Myometrial cell (primary cell): Measurements from ENCODE around the gene KMT5C. TPM values are rescaled to one million over a fixed set of nuclear protein-coding genes. Genes with fewer than 3 reads are reported as not detected.

Experiments used
- total RNA-seq: library from RNA; depleted of rRNA; stranded (reverse); fragments of >200 nt; gene quantifications from 2 replicates; pipeline ENCODE4 v1.2.3, GENCODE V29; 2015

The KMT5C gene
- 6.9 and 11.0 TPM in 2 replicates for total RNA-seq

DNA sequence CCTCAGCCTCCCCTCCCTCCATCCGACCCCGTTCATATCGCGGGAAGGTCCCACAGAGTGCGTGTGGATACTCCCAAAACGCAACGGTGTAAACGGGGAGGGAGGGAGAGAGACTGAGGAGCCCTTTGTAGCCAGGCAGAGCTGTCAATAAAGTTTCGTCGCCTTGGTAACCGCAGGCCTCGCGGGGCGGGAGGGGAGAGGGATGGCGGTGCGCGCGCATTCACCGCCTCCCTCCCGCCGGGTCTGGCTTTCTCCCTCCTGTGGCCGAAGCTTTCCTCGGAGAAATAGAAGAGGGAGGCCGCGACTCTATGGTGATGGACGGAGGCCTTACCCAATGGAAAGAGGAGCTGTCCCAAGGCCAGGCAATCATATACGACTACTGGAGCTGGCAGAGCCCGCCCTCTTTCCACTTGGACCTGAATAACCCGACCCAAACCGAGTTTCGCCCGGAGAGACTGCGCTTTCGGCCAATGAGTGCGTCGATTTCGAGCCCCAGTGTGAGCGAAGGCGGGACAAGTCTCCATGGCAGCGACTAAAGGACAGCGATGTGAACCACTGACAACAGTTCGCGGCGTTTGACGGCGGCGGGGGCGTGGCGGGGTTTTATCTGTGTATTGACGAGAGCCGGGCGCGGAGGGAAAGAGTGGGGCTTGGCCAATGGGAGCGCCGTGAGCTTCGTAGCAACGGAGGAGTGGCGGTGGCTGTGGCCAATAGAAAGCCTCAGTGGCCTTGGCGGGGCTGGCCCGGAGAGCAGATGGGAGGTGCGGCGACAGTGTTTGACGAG lies at the start of gene KMT5C:
TSS of gene KMT5C (plus strand) at position 772 of the 784 bp plus-strand sequence. CDS start 2,061 bp downstream, outside the sequence.

DNA sequence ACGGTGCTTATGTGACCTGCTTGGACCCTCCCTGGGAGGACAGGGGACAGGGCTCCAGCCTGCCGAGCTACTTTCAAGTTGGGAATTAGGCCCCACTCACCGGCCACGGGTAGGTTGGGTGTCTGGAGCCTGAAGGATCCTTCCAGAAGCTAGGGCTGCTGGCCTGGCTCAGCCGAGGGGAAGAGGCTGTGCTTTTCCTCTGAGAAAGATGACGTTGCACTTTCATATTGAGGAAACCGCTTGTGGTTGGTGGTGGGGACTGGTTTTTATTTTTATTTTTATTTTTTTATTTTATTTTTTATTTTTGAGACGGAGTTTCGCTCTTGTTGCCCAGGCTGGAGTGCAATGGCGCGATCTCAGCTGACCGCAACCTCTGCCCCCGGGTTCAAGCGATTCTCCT lies 14.5 kb upstream of the KMT5C start, which contains the start of gene TMEM150B:
TSS of gene TMEM150B (minus strand) at position 170 of the 400 bp plus-strand sequence. CDS start 4,305 bp downstream, outside the sequence.

DNA sequence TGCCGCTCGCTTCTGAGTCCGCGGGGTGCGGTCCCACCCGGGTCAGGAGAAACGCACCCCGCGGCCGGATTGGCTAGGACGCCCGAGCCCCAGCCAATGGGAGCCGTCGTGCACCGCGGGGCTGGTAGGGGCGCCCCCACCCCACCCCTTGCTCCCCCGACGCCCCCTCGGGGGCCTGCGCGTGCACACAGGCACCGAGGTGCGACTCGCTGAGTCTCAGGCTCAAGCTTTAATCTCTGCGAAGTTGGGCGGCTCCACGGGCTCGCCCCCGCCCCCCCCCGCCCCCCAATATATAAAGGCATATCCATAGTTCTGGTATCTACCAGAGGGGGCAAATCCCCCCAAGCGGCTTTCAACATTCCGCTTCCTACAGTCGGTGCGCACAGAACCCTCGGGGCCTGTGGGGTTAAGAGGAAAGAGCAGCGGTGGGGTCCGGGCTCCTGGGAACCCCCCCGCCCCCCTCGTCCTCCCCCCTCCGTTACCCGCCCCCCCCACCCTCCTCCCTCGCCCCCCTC lies 15.1 kb downstream of the KMT5C start, which contains the start of gene COX6B2:
TSS of gene COX6B2 (minus strand) at position 22 of the 515 bp plus-strand sequence. CDS start 198 bp downstream, outside the sequence.

DNA sequence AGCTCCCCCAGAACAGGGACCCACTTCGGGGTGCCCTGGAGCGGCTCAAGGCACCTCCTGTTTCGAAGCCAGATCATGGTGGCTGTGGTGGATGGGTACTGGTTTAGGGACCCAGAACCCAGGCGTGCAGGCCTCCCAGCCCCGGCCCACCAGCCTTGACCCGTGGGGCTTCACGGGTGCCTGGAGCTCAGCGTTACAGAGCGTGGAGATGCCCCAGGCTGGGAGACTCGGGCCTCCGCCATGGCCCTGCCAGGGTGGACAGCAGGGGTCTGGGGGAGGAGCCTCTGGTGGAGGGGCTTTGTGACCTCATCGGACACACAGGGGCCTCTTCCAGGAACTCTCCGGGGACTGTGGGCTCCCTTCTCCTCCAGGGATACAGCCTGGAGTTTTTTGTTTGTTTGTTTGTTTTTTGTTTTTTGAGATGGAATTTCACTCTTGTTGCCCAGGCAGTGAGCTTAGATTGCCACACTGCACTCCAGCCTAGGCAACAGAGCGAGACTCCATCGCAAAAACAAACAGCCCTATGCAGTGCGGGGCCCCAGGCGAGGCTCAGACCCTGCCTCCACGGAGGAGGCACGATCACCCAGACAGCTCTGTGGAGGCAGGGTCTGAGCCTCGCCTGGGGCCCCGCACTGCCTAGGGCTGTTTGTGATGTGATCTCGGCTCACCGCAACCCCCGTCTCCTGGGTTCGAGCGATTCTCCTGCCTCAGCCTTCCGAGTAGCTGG lies 23.5 kb downstream of the KMT5C start, which contains the start of gene GARIN5B:
TSS of gene GARIN5B (minus strand) at position 271 of the 727 bp plus-strand sequence. CDS start at position 77, 194 bp downstream.

DNA sequence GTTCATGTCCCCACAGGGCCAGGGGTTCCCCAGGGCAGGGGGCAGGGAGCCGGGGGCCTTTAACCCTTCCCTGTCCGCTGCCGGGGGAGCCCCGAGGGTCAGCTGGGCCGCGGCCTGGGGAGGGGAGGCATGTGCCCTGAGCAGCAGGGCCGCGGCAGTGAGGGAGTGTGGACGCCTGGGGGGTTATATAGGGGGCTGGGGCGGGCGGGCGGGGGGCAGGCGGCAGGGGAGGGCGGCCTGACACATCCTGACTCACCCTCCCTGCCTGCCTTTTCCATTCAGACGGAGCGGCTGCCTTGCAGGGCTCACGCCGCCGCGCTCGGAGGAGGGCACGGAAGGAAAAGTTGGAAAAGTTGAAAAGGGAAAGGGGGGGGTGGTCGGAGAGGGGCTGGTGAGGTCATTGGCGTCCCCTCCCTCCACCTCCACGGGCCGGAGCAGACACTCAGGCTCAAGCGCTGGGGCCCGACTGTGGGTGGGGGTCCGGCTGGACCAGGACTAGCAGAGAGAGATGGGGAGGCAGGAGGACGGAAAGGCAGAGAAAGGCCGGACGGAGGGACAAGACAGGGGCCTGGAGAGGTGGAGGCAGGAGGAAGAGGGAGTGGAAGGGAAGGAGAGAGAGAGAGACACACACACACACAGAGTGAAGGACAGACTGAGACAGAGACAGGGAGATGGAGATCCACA lies 30.8 kb downstream of the KMT5C start, which contains the start of gene IL11:
TSS of gene IL11 (minus strand) at position 159 of the 684 bp plus-strand sequence. CDS start at position 6, 153 bp downstream.

DNA sequence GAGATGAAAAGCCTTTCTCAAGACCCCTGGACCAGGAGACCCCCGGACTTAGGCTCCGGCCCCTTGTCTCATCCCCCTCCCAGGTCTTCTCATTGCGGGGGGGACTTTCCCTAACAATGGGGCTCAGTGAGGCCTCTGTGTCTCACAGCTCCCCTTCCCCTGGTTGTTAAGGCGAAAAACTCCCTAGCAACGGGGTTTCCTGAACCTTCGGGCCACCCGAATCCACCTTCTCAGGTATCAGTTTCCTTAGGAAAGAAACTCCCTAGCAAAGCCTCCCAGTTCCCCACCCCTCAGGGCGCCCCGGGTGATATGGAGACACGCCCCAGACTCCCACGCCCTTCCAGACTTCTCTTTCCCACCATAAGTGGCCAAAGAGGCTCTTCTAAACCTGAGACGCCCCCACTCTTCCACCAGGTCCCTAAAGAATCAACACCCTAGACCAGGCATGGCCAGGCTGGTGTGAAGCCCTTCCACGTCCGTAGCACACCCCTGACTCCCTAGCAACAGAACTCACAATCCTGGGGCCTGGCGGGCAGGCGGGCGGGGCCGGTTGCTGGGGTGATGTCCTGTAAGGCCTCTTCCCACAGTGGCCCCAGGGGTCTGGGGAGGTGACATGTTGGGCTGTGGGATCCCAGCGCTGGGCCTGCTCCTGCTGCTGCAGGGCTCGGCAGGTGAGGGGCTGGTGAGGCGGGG lies 36.7 kb downstream of the KMT5C start, which contains the start of gene TMEM190:
TSS of gene TMEM190 (plus strand) at position 586 of the 693 bp plus-strand sequence. CDS start at position 614, 28 bp downstream.

DNA sequence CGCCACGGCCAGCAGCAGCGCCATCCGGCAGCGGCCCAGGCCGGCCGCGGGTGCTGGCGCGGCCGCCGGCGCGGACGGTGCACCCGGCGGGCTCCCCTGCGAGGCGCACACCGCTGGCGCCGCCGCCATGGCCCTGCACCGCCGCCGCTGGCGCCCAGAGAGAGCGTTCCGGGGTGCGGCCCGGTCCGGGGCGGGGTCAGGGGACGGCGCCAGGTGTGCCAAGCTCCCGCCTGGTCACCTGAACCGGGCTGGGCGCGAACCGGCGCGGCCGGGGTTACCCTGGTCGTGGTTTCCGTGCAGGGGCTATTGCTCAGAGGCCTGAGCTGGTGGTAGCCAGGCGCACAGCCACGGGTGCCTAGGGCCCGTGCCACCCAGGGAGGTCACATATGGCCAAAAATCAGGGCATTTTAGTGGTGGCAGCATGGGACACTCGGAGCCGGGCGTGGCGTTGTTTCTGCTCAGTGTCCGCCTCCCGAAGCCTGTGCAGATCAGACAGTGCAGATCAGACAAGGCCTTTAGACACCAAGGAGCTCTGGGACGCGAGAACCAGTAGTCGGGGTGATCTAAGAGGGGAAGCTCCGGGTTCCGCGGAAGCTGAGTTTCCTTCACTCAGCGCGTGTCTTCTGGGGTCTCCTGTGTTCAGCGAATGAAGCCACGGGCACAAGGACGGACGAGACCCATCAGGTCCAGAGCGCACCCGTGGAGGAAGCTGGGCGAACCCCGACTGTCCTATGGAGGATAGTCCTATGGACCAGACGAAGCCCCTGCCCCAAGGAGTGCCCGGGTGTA lies 44.6 kb downstream of the KMT5C start, which contains the start of gene TMEM238:
TSS of gene TMEM238 (minus strand) at position 162 of the 789 bp plus-strand sequence. CDS start at position 129, 33 bp downstream.

DNA sequence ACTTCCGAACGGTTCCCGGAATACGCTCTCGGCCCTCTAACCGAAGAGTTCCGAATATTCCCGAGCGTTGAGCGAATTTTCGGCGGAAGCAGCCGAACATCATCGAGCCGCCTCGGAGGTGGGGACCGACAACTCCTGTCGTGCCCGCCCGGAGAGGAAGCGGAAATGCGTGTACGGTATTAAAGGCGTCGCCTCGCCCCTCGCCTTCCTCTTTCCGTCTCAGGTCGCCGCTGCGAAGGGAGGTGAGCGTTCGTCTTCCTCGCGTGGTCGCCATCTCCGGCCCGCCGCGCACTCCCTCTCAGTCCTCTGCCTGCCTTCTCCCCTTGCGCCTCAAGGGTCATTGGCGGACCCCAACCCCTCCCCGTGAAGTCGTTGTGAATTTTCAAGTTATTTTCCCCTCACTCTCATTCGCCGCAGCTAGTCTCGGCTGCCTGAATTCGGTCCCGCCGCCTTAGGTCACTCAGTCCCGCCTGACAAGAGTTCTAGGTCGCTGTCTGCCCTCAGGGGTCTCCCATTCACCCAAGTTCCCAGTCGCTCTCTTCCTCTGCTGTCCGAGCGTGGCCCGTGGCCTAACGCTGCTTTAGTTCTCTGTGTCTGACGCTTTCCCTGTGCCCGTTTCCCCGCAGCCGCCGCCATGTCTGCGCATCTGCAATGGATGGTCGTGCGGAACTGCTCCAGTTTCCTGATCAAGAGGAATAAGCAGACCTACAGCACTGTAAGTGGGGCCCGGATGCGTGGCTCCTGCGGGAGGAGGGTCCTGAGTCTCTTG lies 46.2 kb downstream of the KMT5C start, which contains the start of gene RPL28:
TSS of gene RPL28 (plus strand) at position 209 of the 769 bp plus-strand sequence. CDS start at position 635, 426 bp downstream.

Other genes starting within 250 kb of the KMT5C start
- 51.2 and 74.1 TPM in 2 replicates for gene PPP1R12C, start 222.2 kb upstream of the KMT5C start, total RNA-seq
- 6.2 and 6.3 TPM in 2 replicates for gene TNNT1, start 190.7 kb upstream of the KMT5C start, total RNA-seq
- not detected in 2 replicates for gene TNNI3, start 182.1 kb upstream of the KMT5C start, total RNA-seq
- 0.71 TPM in 1 of 2 replicates, not detected in the other for gene DNAAF3, start 173.3 kb upstream of the KMT5C start, total RNA-seq
- gene SYT5, start 159.6 kb upstream of the KMT5C start, total RNA-seq = 0.29 TPM in 1 of 2 replicates, not detected in the other
- gene PTPRH, start 130.4 kb upstream of the KMT5C start, total RNA-seq = 6.9 and 14.5 TPM in 2 replicates
- gene TMEM86B, start 111.1 kb upstream of the KMT5C start, total RNA-seq = 0.86 and 1.8 TPM in 2 replicates
- gene PPP6R1, start 80.9 kb upstream of the KMT5C start, total RNA-seq = 31.7 and 45.6 TPM in 2 replicates
- 70.7 and 106 TPM in 2 replicates for gene HSPBP1, start 59.8 kb upstream of the KMT5C start, total RNA-seq
- 4.3 and 9.0 TPM in 2 replicates for gene BRSK1, start 55.9 kb upstream of the KMT5C start, total RNA-seq
- gene TMEM150B, start 14.5 kb upstream of the KMT5C start, total RNA-seq = not detected in 2 replicates
- under 0.01 TPM in 1 of 2 replicates, not detected in the other for gene COX6B2, start 14.8 kb downstream of the KMT5C start, total RNA-seq
- not detected in 2 replicates for gene GARIN5B, start 23.4 kb downstream of the KMT5C start, total RNA-seq
- gene IL11, start 30.6 kb downstream of the KMT5C start, total RNA-seq = 1.8 and 4.3 TPM in 2 replicates
- gene TMEM190, start 37.0 kb downstream of the KMT5C start, total RNA-seq = not detected in 2 replicates
- not detected in 2 replicates for gene TMEM238, start 44.4 kb downstream of the KMT5C start, total RNA-seq
- 437 and 447 TPM in 2 replicates for gene RPL28, start 46.1 kb downstream of the KMT5C start, total RNA-seq
- gene UBE2S, start 67.9 kb downstream of the KMT5C start, total RNA-seq = 121 and 166 TPM in 2 replicates
- gene SHISA7, start 103.4 kb downstream of the KMT5C start, total RNA-seq = not detected in 2 replicates
- 120 and 181 TPM in 2 replicates for gene ISOC2, start 121.8 kb downstream of the KMT5C start, total RNA-seq
- 0.29 TPM in 1 of 2 replicates, not detected in the other for gene C19orf85, start 124.9 kb downstream of the KMT5C start, total RNA-seq
- gene ZNF628, start 136.7 kb downstream of the KMT5C start, total RNA-seq = 2.5 and 2.6 TPM in 2 replicates
- 37.4 and 39.8 TPM in 2 replicates for gene NAT14, start 145.3 kb downstream of the KMT5C start, total RNA-seq
- 2.3 and 6.7 TPM in 2 replicates for gene SSC5D, start 148.6 kb downstream of the KMT5C start, total RNA-seq
- gene SBK2, start 197.3 kb downstream of the KMT5C start, total RNA-seq = not detected in 2 replicates
- 0.58 TPM in 1 of 2 replicates, not detected in the other for gene SBK3, start 205.7 kb downstream of the KMT5C start, total RNA-seq
- 6.1 and 6.6 TPM in 2 replicates for gene ZNF579, start 241.0 kb downstream of the KMT5C start, total RNA-seq